HepG2 (cell line): Measurements from ENCODE around the gene LRP10. TPM values are rescaled to one million over a fixed set of nuclear protein-coding genes. Genes with fewer than 3 reads are reported as not detected.
A peak's percentile ranks its signal among the peaks of the same experiment; 100 is the strongest.

ENCODE experiments used
- CC2D1A ChIP-seq: sonication (generic); formaldehyde crosslinking; IDR thresholded peaks from 2 replicates; pipeline ENCODE4 v1.8.1; 2023; ENCODE audit warnings: mild to moderate bottlenecking, missing genetic modification reagents
- CEBPB ChIP-seq: IDR thresholded peaks from 2 replicates; pipeline ENCODE4 v1.6.1; 2011; ENCODE audit warnings: low read depth, low read length, improper control_type of control experiment, borderline replicate concordance
- FOSL2 ChIP-seq: sonication (generic); formaldehyde crosslinking; IDR thresholded peaks from 2 replicates; pipeline ENCODE4 v1.4.0; 2020; ENCODE audit warnings: missing genetic modification reagents
- HMGA1 ChIP-seq: sonication (generic); formaldehyde crosslinking; conservative IDR thresholded peaks from 2 replicates; pipeline ENCODE4 v1.4.0; 2020; ENCODE audit warnings: missing genetic modification reagents
- IRF2 ChIP-seq: IDR thresholded peaks from 2 replicates; pipeline ENCODE4 v1.6.1; 2018; ENCODE audit warnings: missing genetic modification reagents, missing compliant biosample characterization
- MATR3 ChIP-seq: sonication (generic); formaldehyde crosslinking; IDR thresholded peaks from 2 replicates; pipeline ENCODE4 v1.4.0; 2020; ENCODE audit warnings: missing genetic modification reagents
- NCOR1 ChIP-seq: fragments of 200-600 bp; sonication (generic); IDR thresholded peaks from 2 replicates; pipeline ENCODE4 v1.7.0; 2017; ENCODE audit warnings: antibody characterized with exemption, low read length, borderline replicate concordance
- POGZ ChIP-seq: sonication (generic); formaldehyde crosslinking; IDR thresholded peaks from 2 replicates; pipeline ENCODE4 v1.4.0; 2020; ENCODE audit warnings: mild to moderate bottlenecking, missing genetic modification reagents
- SMAD3 ChIP-seq: sonication (generic); formaldehyde crosslinking; IDR thresholded peaks from 2 replicates; pipeline ENCODE4 v1.4.0; 2020; ENCODE audit warnings: missing genetic modification reagents
- SMC3 ChIP-seq: IDR thresholded peaks from 2 replicates; pipeline ENCODE4 v1.6.1; 2011; ENCODE audit warnings: low read length, improper control_type of control experiment
- SOX13 ChIP-seq, 3 experiments: fragments of 450-650 bp in 1 of 3; sonication (generic) in 1 of 3; formaldehyde crosslinking in 1 of 3; IDR thresholded peaks in 2 of 3; conservative IDR thresholded peaks in 1 of 3; 2 replicates each; pipeline versions ENCODE4 v1.5.0 to v1.6.1; 2016 to 2020; ENCODE audit warnings: antibody characterized with exemption in 1 of 3, mild to moderate bottlenecking in 1 of 3, missing compliant biosample characterization in 1 of 3, missing genetic modification reagents in 1 of 3, moderate library complexity in 1 of 3
- ZNF292 ChIP-seq: sonication (generic); formaldehyde crosslinking; IDR thresholded peaks from 2 replicates; pipeline ENCODE4 v1.8.1; 2022; ENCODE audit warnings: mild to moderate bottlenecking, low read depth, missing genetic modification reagents, borderline replicate concordance
- ZNF430 ChIP-seq: sonication (generic); formaldehyde crosslinking; IDR thresholded peaks from 2 replicates; pipeline ENCODE4 v1.9.0; 2021; ENCODE audit warnings: mild to moderate bottlenecking, missing genetic modification reagents
- ZNF616 ChIP-seq: sonication (generic); formaldehyde crosslinking; IDR thresholded peaks from 2 replicates; pipeline ENCODE4 v1.5.0; 2020; ENCODE audit warnings: low read depth, mild to moderate bottlenecking, missing genetic modification reagents
- ZNF724P ChIP-seq: sonication (generic); formaldehyde crosslinking; IDR thresholded peaks from 2 replicates; pipeline ENCODE4 v1.8.0; 2022; ENCODE audit warnings: missing genetic modification reagents, borderline replicate concordance
- ZNF772 ChIP-seq: sonication (generic); formaldehyde crosslinking; IDR thresholded peaks from 2 replicates; pipeline ENCODE4 v1.5.0; 2020; ENCODE audit warnings: mild to moderate bottlenecking, missing genetic modification reagents
- polyA plus RNA-seq, 8 experiments: library from polyadenylated mRNA; depleted of rRNA in 3 of 8; stranded (reverse) in 7 of 8; unstranded in 1 of 8; fragments of >200 nt; fragmentation: Illumina TruSeq in 4 of 8; extraction: Trizol in 4 of 8; gene quantifications; 2 replicates each; pipeline versions ENCODE4 v1.2.1 to v1.2.3, GENCODE V29; 2011 to 2016; ENCODE audit warnings: low read depth in 4 of 8, missing spikeins in 1 of 8, mixed read lengths in 1 of 8; ENCODE audit not compliant: insufficient read depth in 1 of 8
- total RNA-seq, 5 experiments: library from RNA; depleted of rRNA; stranded (reverse); fragments of >200 nt; fragmentation: Illumina TruSeq; extraction: Trizol; gene quantifications; 2 replicates each; pipeline ENCODE4 v1.2.3, GENCODE V29; 2016; ENCODE audit warnings: low read depth in 1 of 5
- TF ChIP-seq, protein P1 (sequence below): sonication (generic); formaldehyde crosslinking; IDR thresholded peaks from 2 replicates; pipeline ENCODE4 v1.4.0; 2020; ENCODE audit warnings: mild to moderate bottlenecking, missing genetic modification reagents
- TF ChIP-seq, protein P2 (sequence below), 2 experiments: fragments of 450-650 bp in 1 of 2; sonication (generic) in 1 of 2; formaldehyde crosslinking; IDR thresholded peaks; 2 replicates each; pipeline versions ENCODE4 v1.5.0 to v1.8.0; 2020 to 2022; ENCODE audit warnings: mild to moderate bottlenecking in 1 of 2, missing genetic modification reagents in 1 of 2
- TF ChIP-seq, protein P3 (sequence below): sonication (generic); formaldehyde crosslinking; IDR thresholded peaks from 2 replicates; pipeline ENCODE4 v1.4.0; 2020; ENCODE audit warnings: low read depth, missing genetic modification reagents
- TF ChIP-seq, protein P4 (sequence below): sonication (generic); formaldehyde crosslinking; IDR thresholded peaks from 2 replicates; pipeline ENCODE4 v1.4.0; 2020; ENCODE audit warnings: missing genetic modification reagents, mild to moderate bottlenecking, borderline replicate concordance
- TF ChIP-seq, protein P5 (sequence below): IDR thresholded peaks from 2 replicates; pipeline ENCODE4 v1.6.1; 2018; ENCODE audit warnings: missing genetic modification reagents

LRP10 gene
- total and polyA plus RNA-seq, 2 of the 13 experiments (the other 11 are each of a cell fraction or from before 2014, with no cell fraction given) = 16.9 to 45.2 TPM

DNA sequence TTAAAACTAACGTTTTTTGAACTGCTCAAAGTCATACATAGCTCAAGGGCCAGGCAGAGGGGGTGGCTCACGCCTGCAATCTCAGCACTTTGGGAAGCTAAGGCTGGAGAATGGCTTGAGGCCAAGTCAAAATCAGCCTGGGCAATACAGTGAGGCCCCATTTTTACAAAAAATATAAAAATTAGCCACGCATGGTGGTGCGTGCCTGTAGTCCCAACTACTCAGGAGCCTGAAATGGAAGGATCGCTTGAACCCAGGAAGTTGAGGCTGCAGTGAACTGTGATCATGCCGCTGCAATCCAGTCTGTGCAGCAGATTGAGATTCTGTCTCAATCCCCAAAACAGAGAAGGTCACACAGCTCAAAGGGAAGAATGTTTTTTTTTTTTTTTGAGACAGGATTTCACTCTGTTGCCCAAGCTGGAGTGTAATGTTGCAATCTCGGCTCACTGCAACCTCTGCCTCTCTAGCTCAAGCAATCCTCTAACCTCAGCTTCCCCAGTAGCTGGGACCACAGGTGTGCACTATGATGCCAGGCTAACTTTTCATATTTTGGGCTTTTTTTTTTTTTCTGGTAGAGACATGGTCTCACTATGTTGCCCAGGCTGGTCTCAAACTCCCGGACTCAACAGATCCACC, 44.5 kb downstream of the LRP10 start (continued):
- TF ChIP-seq NCOR1 = peak; percentile 57
- 0 out of 2 replicates have a peak, but pooled peaks have one; percentile 20 for TF ChIP-seq CC2D1A
- no peak for TF ChIP-seq MATR3 (CRISPR knock-in tag)
- TF ChIP-seq SOX13 (IDR thresholded peaks at IDR 0.05) = no peak; the same call in 1 of the 2 replicates
- TF ChIP-seq SOX13 (CRISPR knock-in tag; conservative IDR thresholded peaks at IDR 0.05 in 1 of 2, IDR thresholded peaks at IDR 0.05 in 1 of 2) = 0 out of 4 replicates have a peak, but pooled peaks of 1 of the 2 experiments have one; percentile 39
- TF ChIP-seq ZNF772 = peak; percentile 19; the same call in 1 of the 2 replicates
- no peak for TF ChIP-seq ZNF430 (CRISPR knock-in tag)
- no peak for TF ChIP-seq ZNF616 (CRISPR knock-in tag)
- TF ChIP-seq, protein P1, sequence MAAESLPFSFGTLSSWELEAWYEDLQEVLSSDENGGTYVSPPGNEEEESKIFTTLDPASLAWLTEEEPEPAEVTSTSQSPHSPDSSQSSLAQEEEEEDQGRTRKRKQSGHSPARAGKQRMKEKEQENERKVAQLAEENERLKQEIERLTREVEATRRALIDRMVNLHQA (CRISPR knock-in tag) = peak; percentile 96
- 0 out of 2 replicates have a peak, but pooled peaks have one; percentile 13 for TF ChIP-seq POGZ
- no peak for TF ChIP-seq SMAD3 (CRISPR knock-in tag)
- peak; percentile 99 for TF ChIP-seq CEBPB
- TF ChIP-seq, protein P2, sequence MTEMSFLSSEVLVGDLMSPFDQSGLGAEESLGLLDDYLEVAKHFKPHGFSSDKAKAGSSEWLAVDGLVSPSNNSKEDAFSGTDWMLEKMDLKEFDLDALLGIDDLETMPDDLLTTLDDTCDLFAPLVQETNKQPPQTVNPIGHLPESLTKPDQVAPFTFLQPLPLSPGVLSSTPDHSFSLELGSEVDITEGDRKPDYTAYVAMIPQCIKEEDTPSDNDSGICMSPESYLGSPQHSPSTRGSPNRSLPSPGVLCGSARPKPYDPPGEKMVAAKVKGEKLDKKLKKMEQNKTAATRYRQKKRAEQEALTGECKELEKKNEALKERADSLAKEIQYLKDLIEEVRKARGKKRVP (CRISPR knock-in tag; IDR thresholded peaks at IDR 0.05) = peak in 1 of 2 experiments; percentile 94; a peak in 2 of 4 replicates
- TF ChIP-seq ZNF292 = peak; percentile 67; the same call in 1 of the 2 replicates
- peak; percentile 31; the same call in 1 of the 2 replicates for TF ChIP-seq SMC3
- no peak for TF ChIP-seq IRF2
- TF ChIP-seq ZNF724P (CRISPR knock-in tag) = 0 out of 2 replicates have a peak, but pooled peaks have one; percentile 34
- 0 out of 2 replicates have a peak, but pooled peaks have one; percentile 44 for TF ChIP-seq FOSL2 (CRISPR knock-in tag)
- TF ChIP-seq, protein P3, sequence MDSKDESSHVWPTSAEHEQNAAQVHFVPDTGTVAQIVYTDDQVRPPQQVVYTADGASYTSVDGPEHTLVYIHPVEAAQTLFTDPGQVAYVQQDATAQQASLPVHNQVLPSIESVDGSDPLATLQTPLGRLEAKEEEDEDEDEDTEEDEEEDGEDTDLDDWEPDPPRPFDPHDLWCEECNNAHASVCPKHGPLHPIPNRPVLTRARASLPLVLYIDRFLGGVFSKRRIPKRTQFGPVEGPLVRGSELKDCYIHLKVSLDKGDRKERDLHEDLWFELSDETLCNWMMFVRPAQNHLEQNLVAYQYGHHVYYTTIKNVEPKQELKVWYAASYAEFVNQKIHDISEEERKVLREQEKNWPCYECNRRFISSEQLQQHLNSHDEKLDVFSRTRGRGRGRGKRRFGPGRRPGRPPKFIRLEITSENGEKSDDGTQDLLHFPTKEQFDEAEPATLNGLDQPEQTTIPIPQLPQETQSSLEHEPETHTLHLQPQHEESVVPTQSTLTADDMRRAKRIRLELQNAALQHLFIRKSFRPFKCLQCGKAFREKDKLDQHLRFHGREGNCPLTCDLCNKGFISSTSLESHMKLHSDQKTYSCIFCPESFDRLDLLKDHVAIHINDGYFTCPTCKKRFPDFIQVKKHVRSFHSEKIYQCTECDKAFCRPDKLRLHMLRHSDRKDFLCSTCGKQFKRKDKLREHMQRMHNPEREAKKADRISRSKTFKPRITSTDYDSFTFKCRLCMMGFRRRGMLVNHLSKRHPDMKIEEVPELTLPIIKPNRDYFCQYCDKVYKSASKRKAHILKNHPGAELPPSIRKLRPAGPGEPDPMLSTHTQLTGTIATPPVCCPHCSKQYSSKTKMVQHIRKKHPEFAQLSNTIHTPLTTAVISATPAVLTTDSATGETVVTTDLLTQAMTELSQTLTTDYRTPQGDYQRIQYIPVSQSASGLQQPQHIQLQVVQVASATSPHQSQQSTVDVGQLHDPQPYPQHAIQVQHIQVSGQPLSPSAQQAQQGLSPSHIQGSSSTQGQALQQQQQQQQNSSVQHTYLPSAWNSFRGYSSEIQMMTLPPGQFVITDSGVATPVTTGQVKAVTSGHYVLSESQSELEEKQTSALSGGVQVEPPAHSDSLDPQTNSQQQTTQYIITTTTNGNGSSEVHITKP (CRISPR knock-in tag) = no peak
- TF ChIP-seq, protein P4, sequence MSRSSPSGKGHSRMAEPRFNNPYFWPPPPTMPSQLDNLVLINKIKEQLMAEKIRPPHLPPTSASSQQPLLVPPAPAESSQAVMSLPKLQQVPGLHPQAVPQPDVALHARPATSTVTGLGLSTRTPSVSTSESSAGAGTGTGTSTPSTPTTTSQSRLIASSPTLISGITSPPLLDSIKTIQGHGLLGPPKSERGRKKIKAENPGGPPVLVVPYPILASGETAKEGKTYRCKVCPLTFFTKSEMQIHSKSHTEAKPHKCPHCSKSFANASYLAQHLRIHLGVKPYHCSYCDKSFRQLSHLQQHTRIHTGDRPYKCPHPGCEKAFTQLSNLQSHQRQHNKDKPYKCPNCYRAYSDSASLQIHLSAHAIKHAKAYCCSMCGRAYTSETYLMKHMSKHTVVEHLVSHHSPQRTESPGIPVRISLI = peak; percentile 99
- no peak for TF ChIP-seq HMGA1 (CRISPR knock-in tag)
- TF ChIP-seq, protein P5, sequence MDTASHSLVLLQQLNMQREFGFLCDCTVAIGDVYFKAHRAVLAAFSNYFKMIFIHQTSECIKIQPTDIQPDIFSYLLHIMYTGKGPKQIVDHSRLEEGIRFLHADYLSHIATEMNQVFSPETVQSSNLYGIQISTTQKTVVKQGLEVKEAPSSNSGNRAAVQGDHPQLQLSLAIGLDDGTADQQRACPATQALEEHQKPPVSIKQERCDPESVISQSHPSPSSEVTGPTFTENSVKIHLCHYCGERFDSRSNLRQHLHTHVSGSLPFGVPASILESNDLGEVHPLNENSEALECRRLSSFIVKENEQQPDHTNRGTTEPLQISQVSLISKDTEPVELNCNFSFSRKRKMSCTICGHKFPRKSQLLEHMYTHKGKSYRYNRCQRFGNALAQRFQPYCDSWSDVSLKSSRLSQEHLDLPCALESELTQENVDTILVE (CRISPR knock-in tag) = 0 out of 2 replicates have a peak, but pooled peaks have one; percentile 53
